K562 (cell line): Measurements from ENCODE around the gene CAPN7. TPM values are rescaled to one million over a fixed set of nuclear protein-coding genes. Genes with fewer than 3 reads are reported as not detected.
A peak's percentile ranks its signal among the peaks of the same experiment; 100 is the strongest.

Experiments
- CTCF ChIP-seq, 3 experiments: IDR thresholded peaks in 2 of 3; conservative IDR thresholded peaks in 1 of 3; 2 replicates each; pipeline ENCODE4 v1.5.1; 2011 to 2012; ENCODE audit warnings: low read length in 3 of 3, mild to moderate bottlenecking in 3 of 3, control low read depth in 2 of 3, improper control_type of control experiment in 1 of 3, inconsistent platforms in 1 of 3, low read depth in 1 of 3, mixed read lengths in 1 of 3, moderate library complexity in 1 of 3; ENCODE audit not compliant: insufficient read depth in 2 of 3
- DDX20 ChIP-seq: fragments of 450-650 bp; IDR thresholded peaks from 2 replicates; pipeline ENCODE4 v1.6.1; 2016; ENCODE audit warnings: missing genetic modification characterization, low read depth, mild to moderate bottlenecking, missing compliant biosample characterization, moderate library complexity
- ESRRA ChIP-seq: fragments of 450-650 bp; IDR thresholded peaks from 2 replicates; pipeline ENCODE4 v1.6.1; 2014; ENCODE audit warnings: low read depth, mild to moderate bottlenecking, moderate library complexity, borderline replicate concordance
- FOXA1 ChIP-seq: fragments of 450-650 bp; IDR thresholded peaks from 2 replicates; pipeline ENCODE4 v1.6.1; 2016; ENCODE audit warnings: mild to moderate bottlenecking, borderline replicate concordance
- HNRNPUL1 ChIP-seq: fragments of 200-400 bp; formaldehyde crosslinking; IDR thresholded peaks from 2 replicates; pipeline ENCODE4 v1.6.1; 2017; ENCODE audit warnings: low read length
- HSF4 ChIP-seq: fragments of 250-450 bp; sonication (Bioruptor Pico); IDR thresholded peaks from 2 replicates; pipeline ENCODE4 v2.1.2; 2022; ENCODE audit warnings: mild to moderate bottlenecking, moderate library complexity, borderline replicate concordance
- NFIC ChIP-seq: fragments of 450-650 bp; IDR thresholded peaks from 2 replicates; pipeline ENCODE4 v1.6.1; 2017; ENCODE audit warnings: mild to moderate bottlenecking, inconsistent platforms
- NFIX ChIP-seq: fragments of 250-450 bp; sonication (Bioruptor Pico); IDR thresholded peaks from 2 replicates; pipeline ENCODE4 v1.4.0; 2020; ENCODE audit warnings: low read depth, mild to moderate bottlenecking, moderate library complexity
- NFRKB ChIP-seq: fragments of 450-650 bp; IDR thresholded peaks from 2 replicates; pipeline ENCODE4 v1.6.1; 2016; ENCODE audit warnings: low read depth
- RAD21 ChIP-seq, 2 experiments: fragments of 250-450 bp in 1 of 2; fragments of 450-650 bp in 1 of 2; sonication (Bioruptor Pico) in 1 of 2; formaldehyde crosslinking in 1 of 2; IDR thresholded peaks in 1 of 2; conservative IDR thresholded peaks in 1 of 2; 2 replicates each; pipeline versions ENCODE4 v1.4.0 to v1.8.0; 2020 to 2022; ENCODE audit warnings: mild to moderate bottlenecking in 2 of 2, moderate library complexity in 1 of 2
- ZBTB11 ChIP-seq, 3 experiments: fragments of 200-800 bp in 1 of 3; fragments of 250-450 bp in 1 of 3; fragments of 450-650 bp in 1 of 3; sonication (Bioruptor Pico) in 1 of 3; sonication (Bioruptor generic) in 1 of 3; formaldehyde crosslinking in 1 of 3; IDR thresholded peaks; 2 replicates each; pipeline versions ENCODE4 v1.6.1 to v1.8.0; 2016 to 2022; ENCODE audit warnings: mild to moderate bottlenecking in 2 of 3, missing genetic modification characterization in 2 of 3, missing compliant biosample characterization in 1 of 3, moderate library complexity in 1 of 3
- ZNF217 ChIP-seq: sonication (generic); formaldehyde crosslinking; IDR thresholded peaks from 2 replicates; pipeline ENCODE4 v1.8.0; 2022; ENCODE audit warnings: mild to moderate bottlenecking, missing genetic modification reagents
- ZNF311 ChIP-seq: fragments of 250-450 bp; sonication (Bioruptor Pico); IDR thresholded peaks from 2 replicates; pipeline ENCODE4 v1.4.0; 2020; ENCODE audit warnings: mild to moderate bottlenecking, moderate library complexity
- ZNF511 ChIP-seq: sonication (generic); formaldehyde crosslinking; IDR thresholded peaks from 2 replicates; pipeline ENCODE4 v1.8.0; 2022; ENCODE audit warnings: mild to moderate bottlenecking, missing genetic modification reagents
- ZNF644 ChIP-seq: fragments of 200-800 bp; sonication (Bioruptor generic); IDR thresholded peaks from 2 replicates; pipeline ENCODE4 v1.6.1; 2016; ENCODE audit warnings: low read depth, missing genetic modification characterization, missing compliant biosample characterization
- ZZZ3 ChIP-seq: fragments of 450-650 bp; IDR thresholded peaks from 2 replicates; pipeline ENCODE4 v1.6.1; 2016; ENCODE audit warnings: antibody characterized with exemption, mild to moderate bottlenecking, moderate library complexity
- polyA plus RNA-seq, 8 experiments: library from polyadenylated mRNA; depleted of rRNA in 4 of 8; stranded (reverse) in 5 of 8; unstranded in 3 of 8; fragments of >200 nt; fragmentation: Nextera tagmentation in 2 of 8; fragmentation: Illumina TruSeq in 1 of 8; extraction: Ambion mirVana in 2 of 8; extraction: Trizol in 1 of 8; gene quantifications; 2 replicates each; pipeline versions ENCODE4 v1.2.1 to v1.2.3, GENCODE V29; 2011 to 2014; ENCODE audit warnings: inconsistent platforms in 1 of 8, missing spikeins in 1 of 8
- total RNA-seq, 7 experiments: library from RNA; depleted of rRNA in 6 of 7; stranded (reverse); fragments of >200 nt in 6 of 7; fragmentation: Illumina TruSeq in 2 of 7; extraction: Trizol in 2 of 7; gene quantifications; 2 replicates each; pipeline versions ENCODE4 v1.2.1 to v1.2.3, GENCODE V29; 2011 to 2021; ENCODE audit warnings: low replicate concordance in 1 of 7
- TF ChIP-seq, protein P1 (sequence below), 2 experiments: fragments of 450-650 bp; IDR thresholded peaks; 2 replicates each; pipeline ENCODE4 v1.6.1; 2016
- TF ChIP-seq, protein P2 (sequence below): fragments of 450-650 bp; conservative IDR thresholded peaks from 2 replicates; pipeline ENCODE4 v1.6.1; 2016; ENCODE audit warnings: missing genetic modification characterization, low read depth, mild to moderate bottlenecking, control low read depth, missing compliant biosample characterization

CAPN7 gene
- total and polyA plus RNA-seq, 9 of the 15 experiments (the other 6 are each of a cell fraction or from before 2014, with no cell fraction given), result 6.5 to 42.7 (median 32.7) TPM

DNA sequence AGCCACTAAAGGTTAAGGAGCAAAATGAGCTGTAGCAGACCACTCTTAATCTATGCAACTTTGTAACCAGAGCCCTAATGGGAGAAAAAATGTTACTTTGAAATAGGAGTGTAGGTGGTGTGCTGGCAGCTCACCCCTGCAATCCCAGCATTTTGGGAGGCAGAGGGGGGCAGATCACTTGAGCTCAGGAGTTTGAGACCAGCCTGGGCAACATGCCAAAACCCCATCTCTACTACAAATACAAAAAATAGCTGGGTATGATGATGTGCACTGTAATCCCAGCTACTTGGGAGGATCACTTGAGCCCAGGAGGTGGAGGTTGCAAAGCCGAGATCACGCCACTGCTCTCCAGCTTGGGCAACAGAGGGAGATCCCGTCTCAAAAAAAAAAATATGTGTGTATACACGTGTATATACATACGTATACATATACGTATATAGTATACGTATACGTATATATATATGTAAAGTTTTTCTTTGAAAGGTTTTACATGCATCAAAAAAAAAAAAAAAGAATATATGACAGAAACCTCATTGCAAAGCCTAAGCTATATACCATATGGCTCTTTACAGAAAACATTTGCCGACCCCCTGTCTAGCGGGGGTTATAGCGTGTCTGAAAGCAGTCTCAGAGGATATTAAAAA is 15.7 kb downstream of the CAPN7 start (continued):
- no peak for TF ChIP-seq ZNF217 (CRISPR knock-in tag)
- TF ChIP-seq NFIC, result peak; percentile 65
- no peak for TF ChIP-seq ZZZ3
- TF ChIP-seq FOXA1, result no peak
- TF ChIP-seq ZNF644 (tag), result no peak
- no peak for TF ChIP-seq ZNF311 (CRISPR knock-in tag)
- TF ChIP-seq ZBTB11 (CRISPR knock-in tag; IDR thresholded peaks at IDR 0.05), result 0 out of 6 replicates have a peak, but pooled peaks of 1 of the 3 experiments have one; percentile 22
- no peak for TF ChIP-seq HSF4
- no peak for TF ChIP-seq HNRNPUL1
- TF ChIP-seq NFRKB, result no peak
- TF ChIP-seq NFIX, result peak; percentile 34; the same call in 1 of the 2 replicates
- TF ChIP-seq ZNF511 (CRISPR knock-in tag), result no peak
- TF ChIP-seq ESRRA, result no peak
- no peak for TF ChIP-seq CTCF (IDR thresholded peaks at IDR 0.05 in 2 of 3, conservative IDR thresholded peaks at IDR 0.05 in 1 of 3; ENCODE audit: insufficient read depth in 2 of 3, low read depth in 1 of 3, low read length in 3 of 3)
- TF ChIP-seq DDX20, result no peak
- TF ChIP-seq, protein P1, sequence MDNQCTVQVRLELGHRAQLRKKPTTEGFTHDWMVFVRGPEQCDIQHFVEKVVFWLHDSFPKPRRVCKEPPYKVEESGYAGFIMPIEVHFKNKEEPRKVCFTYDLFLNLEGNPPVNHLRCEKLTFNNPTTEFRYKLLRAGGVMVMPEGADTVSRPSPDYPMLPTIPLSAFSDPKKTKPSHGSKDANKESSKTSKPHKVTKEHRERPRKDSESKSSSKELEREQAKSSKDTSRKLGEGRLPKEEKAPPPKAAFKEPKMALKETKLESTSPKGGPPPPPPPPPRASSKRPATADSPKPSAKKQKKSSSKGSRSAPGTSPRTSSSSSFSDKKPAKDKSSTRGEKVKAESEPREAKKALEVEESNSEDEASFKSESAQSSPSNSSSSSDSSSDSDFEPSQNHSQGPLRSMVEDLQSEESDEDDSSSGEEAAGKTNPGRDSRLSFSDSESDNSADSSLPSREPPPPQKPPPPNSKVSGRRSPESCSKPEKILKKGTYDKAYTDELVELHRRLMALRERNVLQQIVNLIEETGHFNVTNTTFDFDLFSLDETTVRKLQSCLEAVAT (IDR thresholded peaks at IDR 0.05), result no peak
- TF ChIP-seq, protein P2, sequence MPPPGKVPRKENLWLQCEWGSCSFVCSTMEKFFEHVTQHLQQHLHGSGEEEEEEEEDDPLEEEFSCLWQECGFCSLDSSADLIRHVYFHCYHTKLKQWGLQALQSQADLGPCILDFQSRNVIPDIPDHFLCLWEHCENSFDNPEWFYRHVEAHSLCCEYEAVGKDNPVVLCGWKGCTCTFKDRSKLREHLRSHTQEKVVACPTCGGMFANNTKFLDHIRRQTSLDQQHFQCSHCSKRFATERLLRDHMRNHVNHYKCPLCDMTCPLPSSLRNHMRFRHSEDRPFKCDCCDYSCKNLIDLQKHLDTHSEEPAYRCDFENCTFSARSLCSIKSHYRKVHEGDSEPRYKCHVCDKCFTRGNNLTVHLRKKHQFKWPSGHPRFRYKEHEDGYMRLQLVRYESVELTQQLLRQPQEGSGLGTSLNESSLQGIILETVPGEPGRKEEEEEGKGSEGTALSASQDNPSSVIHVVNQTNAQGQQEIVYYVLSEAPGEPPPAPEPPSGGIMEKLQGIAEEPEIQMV (tag), result no peak
- TF ChIP-seq RAD21 (CRISPR knock-in tag; conservative IDR thresholded peaks at IDR 0.05 in 1 of 2, IDR thresholded peaks at IDR 0.05 in 1 of 2), result no peak
